Stimulated activated effector memory CD8-positive, alpha-beta T cell treated with anti-CD3 and anti-CD28 coated beads, Interleukin-12 subunit alpha, Interleukin-12 subunit beta, amount 100 ng/mL, for 72 hours (primary cell): ENCODE measurements around the gene PRAMEF8.
"Not testable (repeated sequence)": the region's sequence is repeated elsewhere in the genome, so short reads cannot be mapped to it uniquely, and the experiment has no call there.

Experiments used
- ATAC-seq: fragments of 150-1000 bp; cut with Tn5 transposase; 2 replicates; pipeline ENCODE4 v1.10.0; 2021
- DNase-seq, 2 donors: peaks; one replicate each; pipeline ENCODE4 v3.0.0; 2021 to 2022; ENCODE audit warnings: low spot score in 2 of 2
- H3K27ac Mint-ChIP-seq: one replicate; pipeline ENCODE4 v1.8.0; 2022; ENCODE audit warnings: mild to moderate bottlenecking, mixed read lengths
- H3K36me3 Mint-ChIP-seq: one replicate; pipeline ENCODE4 v1.8.0; 2022; ENCODE audit warnings: mild to moderate bottlenecking, mixed read lengths
- H3K4me1 Mint-ChIP-seq: one replicate; pipeline ENCODE4 v1.8.0; 2022; ENCODE audit warnings: mixed read lengths
- H3K4me3 Mint-ChIP-seq: one replicate; pipeline ENCODE4 v1.8.0; 2022; ENCODE audit warnings: mild to moderate bottlenecking, mixed read lengths
- H3K9me3 Mint-ChIP-seq: one replicate; pipeline ENCODE4 v1.8.0; 2022; ENCODE audit warnings: mixed read lengths

PRAMEF8 gene

DNA sequence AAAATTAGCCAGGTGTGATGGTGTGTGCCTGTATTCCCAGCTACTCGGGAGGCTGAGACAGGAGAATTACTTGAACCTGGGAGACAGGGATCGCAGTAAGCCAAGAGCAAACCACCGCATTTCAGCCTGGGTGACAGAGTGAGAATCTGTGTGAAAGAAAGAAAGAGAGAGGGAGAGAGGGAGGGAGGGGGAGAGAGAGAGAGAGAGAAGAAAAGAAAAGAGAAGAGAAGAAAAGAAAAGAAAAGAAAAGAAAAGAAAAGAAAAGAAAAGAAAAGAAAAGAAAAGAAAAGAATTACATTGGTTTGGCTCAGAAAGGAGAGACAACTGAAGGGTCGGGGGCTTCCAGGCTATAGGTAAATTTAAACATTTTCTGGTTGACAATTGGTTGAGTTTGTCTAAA, 45.3 kb downstream of the PRAMEF8 start:
- not testable (repeated sequence) for H3K4me3 Mint-ChIP-seq, H3K9me3 Mint-ChIP-seq, H3K36me3 Mint-ChIP-seq, H3K4me1 Mint-ChIP-seq, ATAC-seq, H3K27ac Mint-ChIP-seq
- peak in 1 of 2 donors; percentile 32 for DNase-seq

DNA sequence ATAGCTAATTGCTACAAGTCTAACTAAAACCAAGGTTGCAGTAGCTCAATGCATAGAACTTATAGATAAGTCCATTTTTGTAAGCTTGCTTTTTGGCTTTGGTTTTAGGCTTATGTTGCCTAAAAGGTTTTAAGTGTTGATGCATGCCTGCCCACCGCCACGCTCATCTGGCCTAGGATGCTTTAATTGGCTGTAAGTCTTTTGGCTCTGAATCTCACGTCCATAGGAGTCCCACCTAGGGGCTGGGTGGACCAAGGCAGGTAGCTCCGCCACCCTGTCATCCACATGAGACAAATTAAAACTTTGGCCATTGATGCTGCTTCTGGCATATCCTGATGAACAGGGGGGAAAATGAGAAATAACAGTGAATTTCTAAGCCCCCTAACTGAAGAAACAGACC, 47.4 kb downstream of the PRAMEF8 start:
- H3K27ac Mint-ChIP-seq, H3K9me3 Mint-ChIP-seq, H3K4me1 Mint-ChIP-seq, ATAC-seq, H3K4me3 Mint-ChIP-seq, H3K36me3 Mint-ChIP-seq: not testable (repeated sequence)
- peak in 1 of 2 donors; percentile 26 for DNase-seq

DNA sequence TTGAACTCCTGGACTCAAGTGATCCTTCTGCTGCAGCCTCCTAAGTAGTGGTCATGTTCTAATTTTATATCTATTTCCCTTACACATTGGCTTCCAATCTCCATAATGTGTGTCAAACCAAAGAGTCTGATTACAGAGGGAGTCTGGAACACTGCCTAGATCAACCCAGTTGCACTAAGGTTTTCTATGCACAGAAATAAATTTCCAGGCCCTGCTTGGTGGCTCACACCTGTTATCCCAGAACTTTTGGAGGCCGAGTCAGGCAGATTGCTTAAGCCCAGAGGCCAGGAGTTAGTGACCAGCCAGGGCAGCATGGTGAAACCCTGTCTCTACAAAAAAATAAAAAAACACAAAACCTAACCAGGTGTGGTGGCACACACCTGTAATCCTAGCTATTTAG, 50.9 kb downstream of the PRAMEF8 start:
- not testable (repeated sequence) for H3K4me1 Mint-ChIP-seq, H3K36me3 Mint-ChIP-seq, H3K4me3 Mint-ChIP-seq, ATAC-seq, H3K9me3 Mint-ChIP-seq, H3K27ac Mint-ChIP-seq
- peak in 1 of 2 donors; percentile 44 for DNase-seq

DNA sequence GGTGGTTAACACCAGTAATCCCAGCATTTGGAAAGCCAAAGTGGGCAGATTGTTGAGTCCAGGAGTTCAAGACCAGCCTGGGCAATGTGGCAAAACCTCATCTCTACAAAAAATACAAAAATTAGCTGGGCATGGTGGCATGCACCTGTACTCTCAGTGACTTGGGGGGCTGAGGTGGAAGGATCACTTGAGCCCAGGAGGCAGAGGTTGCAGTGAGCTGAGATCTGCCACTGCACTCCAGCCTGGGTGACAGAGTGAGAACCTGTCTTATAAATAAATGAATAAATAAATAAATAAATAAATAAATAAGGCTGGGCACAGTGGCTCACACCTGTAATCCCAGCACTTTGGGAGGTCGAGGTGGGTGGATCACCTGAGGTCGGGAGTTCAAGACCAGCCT, 52.9 kb downstream of the PRAMEF8 start:
- not testable (repeated sequence) for H3K9me3 Mint-ChIP-seq, H3K4me3 Mint-ChIP-seq, H3K36me3 Mint-ChIP-seq, H3K4me1 Mint-ChIP-seq, ATAC-seq, H3K27ac Mint-ChIP-seq
- DNase-seq, result peak in 1 of 2 donors; percentile 28
